Mammary epithelial cell (primary cell): ENCODE measurements around the gene PCNX2.

Experiments
- EZH2 ChIP-seq: IDR thresholded peaks from 2 replicates; pipeline ENCODE4 v1.6.1; 2012; ENCODE audit warnings: low read length, inconsistent platforms, borderline replicate concordance
- TF ChIP-seq, protein P1 (sequence below), 2 donors: IDR thresholded peaks in 1 of 2; conservative IDR thresholded peaks in 1 of 2; 2 replicates each; pipeline ENCODE4 v1.5.1; 2011 to 2012; ENCODE audit warnings: inconsistent platforms in 2 of 2, low read length in 2 of 2, mild to moderate bottlenecking in 2 of 2, control low read depth in 1 of 2, low read depth in 1 of 2; ENCODE audit not compliant: insufficient read depth in 1 of 2; ENCODE audit errors: extremely low read depth in 1 of 2

GRCh38 chr1:233004451-233004850 is 291.1 kb downstream of the PCNX2 start:
- TF ChIP-seq, protein P1, sequence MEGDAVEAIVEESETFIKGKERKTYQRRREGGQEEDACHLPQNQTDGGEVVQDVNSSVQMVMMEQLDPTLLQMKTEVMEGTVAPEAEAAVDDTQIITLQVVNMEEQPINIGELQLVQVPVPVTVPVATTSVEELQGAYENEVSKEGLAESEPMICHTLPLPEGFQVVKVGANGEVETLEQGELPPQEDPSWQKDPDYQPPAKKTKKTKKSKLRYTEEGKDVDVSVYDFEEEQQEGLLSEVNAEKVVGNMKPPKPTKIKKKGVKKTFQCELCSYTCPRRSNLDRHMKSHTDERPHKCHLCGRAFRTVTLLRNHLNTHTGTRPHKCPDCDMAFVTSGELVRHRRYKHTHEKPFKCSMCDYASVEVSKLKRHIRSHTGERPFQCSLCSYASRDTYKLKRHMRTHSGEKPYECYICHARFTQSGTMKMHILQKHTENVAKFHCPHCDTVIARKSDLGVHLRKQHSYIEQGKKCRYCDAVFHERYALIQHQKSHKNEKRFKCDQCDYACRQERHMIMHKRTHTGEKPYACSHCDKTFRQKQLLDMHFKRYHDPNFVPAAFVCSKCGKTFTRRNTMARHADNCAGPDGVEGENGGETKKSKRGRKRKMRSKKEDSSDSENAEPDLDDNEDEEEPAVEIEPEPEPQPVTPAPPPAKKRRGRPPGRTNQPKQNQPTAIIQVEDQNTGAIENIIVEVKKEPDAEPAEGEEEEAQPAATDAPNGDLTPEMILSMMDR (conservative IDR thresholded peaks at IDR 0.05 in 1 of 2, IDR thresholded peaks at IDR 0.05 in 1 of 2; ENCODE audit: extremely low read depth in 1 of 2, insufficient read depth in 1 of 2, low read depth in 1 of 2, low read length in 2 of 2), result no peak
- no peak for TF ChIP-seq EZH2
